ENCODE measurements around the gene DTNB.
"Not testable (repeated sequence)": the region's sequence is repeated elsewhere in the genome, so short reads cannot be mapped to it uniquely, and the experiment has no call there.

DTNB gene

GRCh38 chr2:25585189-25585588 lies 88.2 kb downstream of the DTNB start:
- no peak for DNase-seq

- DNase-seq: no peak
Observed at GRCh38 chr2:25582077-25582830, 91.1 kb downstream of the DTNB start.

GRCh38 chr2:25576596-25576995 lies 96.8 kb downstream of the DTNB start:
- no peak for DNase-seq

GRCh38 chr2:25572638-25573037 lies 100.7 kb downstream of the DTNB start:
- no peak for DNase-seq

- DNase-seq: no peak
Observed at GRCh38 chr2:25570161-25570845, 103.1 kb downstream of the DTNB start.

- no peak for DNase-seq
Observed at GRCh38 chr2:25567406-25567805, 106.0 kb downstream of the DTNB start.

- no peak for DNase-seq
Observed at GRCh38 chr2:25566694-25567093, 106.7 kb downstream of the DTNB start.

- DNase-seq: no peak
Observed at GRCh38 chr2:25566094-25566493, 107.3 kb downstream of the DTNB start.

- DNase-seq: no peak
Observed at GRCh38 chr2:25561136-25561850, 112.1 kb downstream of the DTNB start.

DNA sequence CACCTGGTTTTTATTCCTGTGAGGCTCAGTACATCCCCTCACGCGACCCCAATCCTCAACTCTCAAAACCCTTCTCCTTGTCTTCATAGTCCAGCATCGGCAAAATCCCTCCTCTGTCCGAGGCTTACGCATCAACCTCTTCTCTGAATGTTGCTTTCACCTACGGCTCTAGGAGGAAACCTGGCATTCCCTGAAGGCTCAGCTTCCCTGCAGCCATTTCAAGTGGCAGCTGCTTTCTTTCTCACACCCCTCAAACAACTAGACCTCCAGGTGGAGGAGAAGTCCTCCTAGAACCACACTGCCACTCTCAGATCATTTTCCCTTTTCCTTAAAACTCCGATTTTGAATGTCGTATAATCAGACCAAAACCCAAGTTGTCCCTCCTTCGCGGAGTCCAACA lies 114.2 kb downstream of the DTNB start:
- DNase-seq: no peak

DNA sequence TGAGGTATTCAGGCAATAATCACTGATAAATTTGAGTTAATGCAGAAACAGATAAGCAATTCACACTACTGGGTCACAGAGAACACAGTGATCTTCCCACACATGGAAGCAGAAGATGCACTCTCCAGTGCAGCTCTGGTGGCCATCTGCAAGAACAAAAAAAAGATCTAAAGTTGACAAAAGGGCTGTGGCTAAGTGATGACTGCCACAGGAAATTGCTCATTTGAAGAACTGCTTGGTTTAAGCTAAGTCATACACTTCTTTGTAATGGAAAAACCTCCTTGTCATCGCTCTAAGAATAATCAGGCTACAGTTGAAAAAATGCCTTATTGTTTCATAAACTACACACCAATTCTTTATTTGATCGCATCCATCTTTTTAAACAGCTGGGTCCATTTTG lies 115.1 kb downstream of the DTNB start:
- no peak for DNase-seq

- DNase-seq: no peak
Observed at GRCh38 chr2:25557179-25558036, 116.0 kb downstream of the DTNB start.

DNA sequence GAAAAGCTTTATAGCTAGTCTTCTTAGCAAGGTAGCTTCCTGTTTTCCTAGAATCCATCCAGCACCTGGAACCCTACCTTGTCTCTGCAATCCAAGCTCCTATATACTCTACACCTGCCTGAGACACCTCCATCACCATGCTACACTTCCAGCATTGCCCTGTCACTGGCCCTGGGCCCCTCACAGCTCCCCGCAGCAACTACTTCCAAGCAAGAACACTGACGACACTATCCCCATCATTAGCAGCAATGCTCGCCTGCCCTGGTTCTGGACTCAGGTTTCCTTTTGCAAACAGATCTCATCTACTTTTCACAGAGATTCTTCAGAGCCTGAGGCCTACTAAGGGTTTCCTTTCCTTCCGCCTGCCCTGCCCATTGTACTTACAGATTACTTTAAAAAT lies 121.1 kb downstream of the DTNB start:
- DNase-seq: no peak

DNA sequence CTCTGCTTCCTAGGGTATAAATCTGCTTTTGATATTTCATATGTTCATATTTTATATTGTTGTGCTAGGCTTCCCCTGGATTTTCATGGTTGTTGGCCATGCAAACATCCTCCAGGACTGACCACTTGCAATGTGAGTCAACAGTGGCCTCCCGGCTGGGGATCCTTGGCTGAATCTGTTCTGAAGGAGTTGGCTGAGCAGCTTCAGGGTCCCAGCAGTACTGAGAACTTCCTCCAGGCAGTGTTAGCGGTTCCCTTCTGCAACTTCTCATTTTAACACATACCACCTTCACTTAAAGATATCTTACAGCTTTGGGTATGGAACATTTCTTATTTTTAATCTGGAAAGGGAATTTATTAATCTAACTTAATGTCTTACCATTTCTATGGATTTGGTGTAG lies 122.1 kb downstream of the DTNB start:
- no peak for DNase-seq

GRCh38 chr2:25549571-25549970 lies 123.8 kb downstream of the DTNB start:
- not testable (repeated sequence) for DNase-seq

DNA sequence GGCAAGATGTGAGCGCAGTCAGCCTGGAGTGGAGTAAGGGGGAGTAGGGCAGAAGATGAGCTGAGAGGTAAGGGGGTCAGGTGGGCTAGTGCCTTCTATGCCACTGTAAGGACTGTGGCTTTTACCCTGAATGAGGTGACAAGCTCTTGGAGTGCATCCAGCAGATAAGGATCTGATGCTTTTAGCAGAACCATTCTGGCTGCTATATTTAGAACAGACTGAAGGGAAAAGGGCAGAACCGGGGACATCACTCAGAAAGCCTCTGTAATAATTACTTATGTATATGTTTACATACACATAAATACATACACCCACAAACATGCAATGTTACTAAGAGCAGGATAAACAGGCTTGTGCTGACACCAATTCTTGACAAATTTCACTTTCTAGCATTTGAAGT lies 124.8 kb downstream of the DTNB start:
- DNase-seq: no peak

DNA sequence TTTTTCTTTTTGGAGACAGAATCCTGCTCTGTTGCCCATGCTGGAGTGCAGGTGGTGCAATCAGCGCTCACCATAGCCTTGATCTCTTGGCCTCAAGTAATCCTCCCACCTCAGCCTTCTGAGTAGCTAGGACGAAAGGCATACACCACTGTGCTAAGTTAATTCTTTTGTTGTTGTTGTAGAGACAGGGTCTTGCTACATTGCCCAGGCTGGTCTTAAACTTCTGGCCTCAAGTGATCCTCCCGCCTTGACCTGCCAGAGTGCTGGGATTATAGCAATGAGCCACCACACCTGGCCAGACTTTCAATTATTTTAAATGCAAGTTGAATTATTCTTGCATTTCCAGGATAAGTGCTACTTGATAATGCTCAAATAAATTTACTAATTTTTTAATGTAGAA lies 126.5 kb downstream of the DTNB start:
- no peak for DNase-seq

DNA sequence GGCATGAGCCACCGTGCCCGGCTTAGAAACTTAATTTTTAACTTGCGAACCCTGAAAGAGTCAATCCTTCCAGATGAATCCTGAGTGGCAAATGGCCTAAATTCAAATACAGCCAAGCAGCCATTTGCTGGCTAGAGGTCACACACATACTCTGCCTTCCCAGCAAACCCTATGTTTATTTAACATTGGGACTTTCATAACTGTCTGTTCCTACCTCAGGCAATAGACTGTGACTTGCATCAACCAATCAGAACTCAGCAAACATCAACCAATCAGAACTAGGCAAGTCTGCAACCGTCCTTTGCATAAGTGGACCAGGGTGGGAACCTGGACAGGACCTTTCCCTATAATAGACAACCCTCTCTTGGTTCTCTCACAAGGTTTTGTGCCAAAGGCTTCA lies 127.5 kb downstream of the DTNB start:
- DNase-seq: no peak

DNA sequence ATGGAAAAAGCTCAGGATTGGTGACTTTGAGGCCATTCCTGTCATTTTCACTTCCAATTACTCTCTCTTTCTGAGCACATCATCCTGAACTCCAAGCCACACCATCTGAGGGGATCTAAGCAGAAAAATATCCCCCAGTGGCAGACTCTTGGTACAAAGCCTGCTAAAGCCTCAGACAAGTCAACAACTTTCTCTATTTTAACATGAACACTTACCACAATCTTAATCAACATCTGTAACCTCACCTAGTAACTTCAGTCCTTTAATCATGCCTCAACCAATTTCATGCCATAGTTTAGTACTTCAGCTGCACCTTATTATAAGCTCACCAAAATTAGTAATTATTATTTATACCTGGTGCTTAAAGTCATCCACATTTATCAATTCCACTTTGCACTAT lies 128.9 kb downstream of the DTNB start:
- DNase-seq: no peak

DNA sequence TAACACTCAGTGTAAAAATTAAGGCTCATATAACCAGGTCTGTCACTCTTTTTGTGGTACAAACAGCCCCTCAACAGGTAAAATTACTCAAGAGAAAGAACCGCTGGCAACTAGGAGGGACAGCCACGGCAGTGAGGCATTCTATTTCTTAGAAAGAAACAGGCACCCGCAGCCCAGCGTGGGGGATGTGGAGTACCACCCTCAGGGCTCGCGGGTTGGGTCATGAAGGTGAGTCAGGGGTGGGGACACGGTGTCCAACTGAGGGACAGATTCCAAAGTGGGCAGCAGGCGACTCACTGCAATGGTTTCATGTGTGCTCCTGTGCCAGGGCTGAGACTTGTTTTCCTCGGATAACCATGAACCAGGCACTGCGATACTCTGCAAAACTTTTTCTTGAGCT lies 129.4 kb downstream of the DTNB start:
- no peak for DNase-seq

DNA sequence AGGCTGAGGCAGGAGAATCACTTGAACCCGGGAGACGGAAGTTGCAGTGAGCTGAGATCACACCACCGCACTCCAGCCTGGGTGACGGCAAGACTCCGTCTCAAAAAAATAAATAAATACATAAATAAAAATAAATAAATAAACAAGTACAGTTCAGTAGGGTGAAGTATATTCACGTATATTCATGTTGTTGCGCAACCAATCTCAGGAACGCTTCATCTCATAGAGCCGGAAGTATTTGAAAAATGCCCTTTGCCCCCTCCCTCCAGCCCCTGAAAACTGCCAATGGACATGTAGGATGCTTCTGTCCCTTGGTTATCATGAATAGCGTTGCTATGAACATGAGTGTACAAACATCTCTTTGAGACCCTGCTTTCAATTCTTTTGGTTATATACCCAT lies 132.0 kb downstream of the DTNB start:
- no peak for DNase-seq

GRCh38 chr2:25539136-25539535 lies 134.2 kb downstream of the DTNB start:
- DNase-seq: no peak

DNA sequence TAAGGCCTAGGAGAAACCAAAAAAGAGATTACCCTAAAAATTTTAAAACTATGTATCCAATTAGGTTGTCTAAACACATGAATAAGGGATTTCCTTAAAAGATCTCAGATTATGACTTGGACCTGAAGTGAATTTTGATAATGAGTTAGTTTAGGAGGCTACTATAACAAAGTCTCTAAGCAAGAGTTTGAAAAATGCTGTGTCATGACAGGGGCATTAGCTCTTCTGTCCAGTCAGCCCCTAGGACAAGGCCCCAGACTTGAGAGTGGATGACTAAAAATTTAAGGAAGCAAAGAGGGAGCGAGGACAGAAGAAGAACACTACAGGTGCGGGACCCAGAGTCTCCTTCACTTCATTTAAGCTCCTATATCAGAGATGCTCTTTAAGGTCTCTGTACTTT lies 135.9 kb downstream of the DTNB start:
- DNase-seq: no peak

Measured in activated naive CD4-positive, alpha-beta T cell (primary cell).